Activated CD4-positive, alpha-beta T cell treated with anti-CD3 and anti-CD28 coated beads, Interleukin-2, Interleukin-6, amounts not matched to agents 100 ng/mL and 50 ng/mL, durations not matched to agents 16 hours and 8 hours (primary cell): Measurements from ENCODE around the gene DNAI1.
"Not testable (repeated sequence)": the region's sequence is repeated elsewhere in the genome, so short reads cannot be mapped to it uniquely, and the experiment has no call there.

Experiments
- DNase-seq: peaks from one replicate; pipeline ENCODE4 v3.0.0-alpha.2; 2020

DNAI1 gene

DNA sequence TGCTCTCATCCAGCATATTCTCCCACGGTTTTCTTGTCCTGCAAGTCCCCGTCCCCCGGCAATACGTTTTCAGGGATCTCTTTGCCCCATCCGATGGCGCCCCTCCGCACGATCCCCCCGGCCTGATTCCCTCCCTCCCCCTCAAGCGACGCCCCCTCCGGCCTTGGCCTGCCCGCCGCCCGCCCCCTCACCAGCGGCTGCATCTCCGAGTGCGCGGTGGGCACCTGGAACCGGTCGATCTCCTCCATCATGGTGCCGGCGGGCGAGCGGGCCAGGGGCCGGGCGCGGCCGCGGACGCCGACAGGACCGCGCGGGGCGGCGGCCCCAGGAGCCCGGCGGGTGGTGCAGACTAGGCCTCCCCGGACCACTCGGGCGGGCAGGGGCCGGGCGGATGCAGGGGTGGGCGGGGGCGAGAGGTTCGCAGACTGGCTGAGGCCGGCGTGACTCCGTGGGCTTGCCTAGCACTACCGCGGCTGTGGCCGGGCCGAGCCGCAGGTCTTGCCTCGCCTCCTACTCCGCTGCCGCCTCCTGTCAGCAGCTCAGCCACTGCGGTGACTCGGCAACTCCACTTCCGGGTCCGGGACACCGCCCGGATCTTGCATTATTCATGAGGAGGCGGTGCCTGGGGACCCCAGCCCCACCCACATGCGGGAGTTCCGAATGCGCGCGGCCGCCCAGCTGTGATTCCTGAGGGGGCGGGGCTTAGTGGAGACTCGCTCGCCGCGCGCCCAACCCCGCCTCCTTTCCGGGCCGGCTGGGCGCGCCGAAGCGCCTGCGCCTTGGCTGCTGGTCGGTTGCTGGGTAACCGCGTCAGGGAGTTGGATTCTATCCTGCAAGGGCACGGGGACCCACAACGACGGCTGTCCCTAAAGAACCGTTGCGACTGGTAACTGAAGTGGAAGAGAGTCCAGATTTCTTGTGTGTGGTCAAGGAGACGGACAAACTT, at the start of gene DNAI1, which contains the start of gene FAM219A:
TSS of gene DNAI1 (plus strand) at position 793 of the 946 bp plus-strand sequence. CDS start 201 bp downstream, outside the sequence.
TSS of gene FAM219A (minus strand) at position 558 of the 946 bp plus-strand sequence. CDS start at position 251, 307 bp downstream.
- DNase-seq, result peak; percentile 99

DNA sequence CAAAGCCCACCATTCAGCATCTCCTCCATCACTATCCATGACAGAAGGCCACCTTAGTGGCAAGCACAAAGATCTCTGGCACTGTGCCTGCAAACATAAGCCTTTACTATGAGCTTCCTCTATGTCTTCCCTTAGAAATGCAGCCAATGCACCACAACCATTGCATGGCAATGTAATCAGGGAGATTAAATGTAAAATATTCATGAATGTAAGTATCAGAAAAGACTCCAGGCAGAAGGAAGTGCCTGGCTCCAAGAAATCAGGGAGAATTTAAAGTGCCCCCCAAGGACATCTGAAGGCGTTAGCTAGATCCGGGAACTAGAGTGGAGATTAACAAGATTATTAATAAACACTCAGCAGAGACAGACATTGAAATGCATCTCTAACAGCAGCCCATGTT, 49.5 kb upstream of the DNAI1 start:
- no peak for DNase-seq

DNA sequence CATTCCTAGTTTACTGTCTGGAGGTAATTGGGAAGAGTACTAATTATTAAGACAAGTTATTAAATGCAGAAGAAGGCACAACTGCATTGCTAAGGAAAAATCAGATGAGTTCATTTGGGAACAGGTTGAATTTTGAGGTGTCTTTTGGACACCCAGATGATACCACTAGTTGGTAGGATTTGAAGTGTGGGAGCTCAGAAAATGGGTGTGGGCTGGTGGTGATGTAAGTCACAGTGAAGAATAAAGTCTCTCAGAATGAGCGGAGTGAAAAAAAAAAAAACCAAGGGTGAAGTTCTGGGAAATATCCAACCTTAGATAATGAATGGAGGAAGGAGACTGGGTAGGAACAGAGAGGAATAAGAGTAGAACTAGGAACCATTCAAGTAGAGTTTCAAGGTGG, 46.3 kb upstream of the DNAI1 start:
- DNase-seq, result no peak

DNA sequence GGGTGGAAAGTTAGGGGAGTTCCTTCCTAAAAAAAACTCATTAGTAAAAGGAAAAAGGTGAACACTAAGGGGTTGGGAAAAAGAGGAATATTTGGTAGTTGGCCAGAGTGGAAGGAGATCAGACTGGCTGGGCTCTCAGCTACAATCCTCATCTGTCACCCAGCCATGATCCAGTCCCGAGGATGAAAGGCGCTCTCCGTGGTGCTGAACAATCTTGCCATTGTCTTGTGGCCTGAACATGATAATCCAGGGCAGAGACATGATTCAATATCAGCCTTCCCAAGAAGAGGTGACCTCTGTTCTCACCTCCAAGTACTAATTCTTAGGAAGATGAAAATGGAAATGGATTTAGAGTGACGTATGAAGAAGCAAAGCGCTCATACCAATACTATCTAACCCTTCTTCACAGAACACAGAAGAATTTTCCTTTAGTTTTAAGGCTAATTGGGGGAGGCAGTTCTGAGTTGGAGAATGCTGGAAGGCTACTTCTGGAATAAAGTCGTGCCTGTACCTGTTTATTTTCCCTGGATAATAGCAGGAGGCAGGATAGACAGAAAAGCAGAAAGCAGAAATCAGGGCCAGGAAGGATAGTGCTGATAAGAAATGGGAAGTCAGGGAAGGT, 45.3 kb upstream of the DNAI1 start:
- peak; percentile 23 for DNase-seq

DNA sequence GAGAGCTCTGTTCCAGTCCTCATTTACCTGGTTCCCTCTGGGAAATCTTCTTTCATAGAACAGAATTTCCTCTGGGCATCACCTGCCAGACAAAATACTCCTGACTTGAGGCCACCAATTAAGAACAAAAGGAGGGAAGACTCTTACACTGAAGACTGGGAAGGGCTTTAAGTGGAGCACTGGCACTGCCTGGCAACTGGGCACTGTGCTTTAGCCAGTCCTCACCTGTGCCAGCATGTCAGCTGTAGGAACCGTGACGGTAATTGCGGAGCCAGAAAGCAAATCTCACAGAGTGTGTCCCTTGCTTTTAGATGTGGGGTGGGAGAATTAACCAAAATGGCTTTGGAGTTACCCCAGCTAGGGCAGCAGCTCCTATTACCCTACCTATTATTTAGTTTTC, 40.9 kb upstream of the DNAI1 start:
- no peak for DNase-seq

DNA sequence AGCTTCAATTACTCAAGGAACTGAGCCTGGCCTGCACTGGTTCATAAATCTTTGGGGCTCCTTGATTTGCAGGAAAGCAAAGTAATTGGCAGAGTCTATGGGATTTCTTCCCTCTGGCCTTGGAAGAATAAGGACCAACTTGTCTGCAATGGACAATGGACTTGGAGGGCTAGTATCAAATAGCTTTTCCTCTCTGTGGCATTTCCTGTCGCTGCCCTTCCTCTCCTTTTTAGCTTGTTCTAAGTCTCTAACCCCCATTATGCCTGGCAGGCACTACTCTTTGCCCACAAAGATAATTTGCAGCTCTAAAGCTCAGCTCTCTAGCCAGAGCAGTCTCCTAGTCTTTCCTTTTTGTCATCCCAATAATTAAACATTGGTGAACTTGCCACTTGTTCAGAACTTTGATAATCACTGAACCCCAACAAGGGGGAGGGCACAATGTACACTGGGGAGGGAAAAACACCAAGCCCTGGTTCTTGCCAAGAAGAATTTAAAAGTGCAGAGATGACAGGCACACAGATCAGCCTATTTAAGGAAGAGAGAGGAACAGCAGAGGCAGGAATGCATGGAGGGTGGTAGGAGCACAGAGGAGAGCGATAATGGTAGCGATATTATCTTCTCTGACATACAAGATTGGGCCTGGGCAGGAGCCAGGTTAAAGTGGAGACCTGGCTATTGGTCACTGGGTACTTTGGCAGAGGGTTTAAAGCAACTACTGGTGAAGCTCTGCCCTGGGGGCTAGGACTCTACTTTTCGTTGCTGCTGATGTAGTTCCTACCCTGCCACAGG, 38.7 kb upstream of the DNAI1 start:
- DNase-seq, result no peak

DNA sequence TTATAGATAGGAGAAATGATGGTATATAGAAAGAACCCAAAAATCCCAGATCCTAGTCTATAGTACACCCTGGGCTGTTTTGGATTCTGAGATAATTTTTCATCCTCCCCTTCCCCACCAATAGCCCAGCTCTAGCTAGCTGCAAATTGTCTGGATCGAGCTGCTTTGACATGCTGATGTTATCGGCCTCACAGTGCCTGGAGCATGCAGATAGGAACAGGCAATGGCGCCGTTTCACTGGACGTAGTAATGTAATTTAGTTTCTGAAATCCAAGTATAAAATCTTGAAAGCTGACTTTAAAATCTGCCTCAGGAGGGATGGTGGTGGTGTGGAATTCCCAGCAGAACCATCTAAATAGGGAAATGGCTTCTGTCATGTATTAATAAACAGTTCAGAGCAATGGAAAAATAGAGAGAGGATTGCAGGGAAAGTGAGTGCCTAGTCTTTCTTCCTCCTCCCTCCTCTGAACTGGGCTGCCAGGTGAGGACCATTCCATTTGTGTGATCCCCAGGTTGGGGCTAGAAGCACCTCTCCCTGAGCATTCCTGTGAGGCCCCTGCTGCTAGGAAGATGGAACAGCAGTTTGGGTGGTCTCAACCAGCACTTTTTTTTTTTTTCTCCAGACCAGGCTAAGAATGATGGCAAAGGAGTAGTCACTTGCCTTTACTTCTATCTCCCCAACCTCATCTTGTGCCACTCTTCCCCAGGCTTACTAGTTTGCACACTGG, 32.1 kb upstream of the DNAI1 start:
- DNase-seq, result no peak

DNA sequence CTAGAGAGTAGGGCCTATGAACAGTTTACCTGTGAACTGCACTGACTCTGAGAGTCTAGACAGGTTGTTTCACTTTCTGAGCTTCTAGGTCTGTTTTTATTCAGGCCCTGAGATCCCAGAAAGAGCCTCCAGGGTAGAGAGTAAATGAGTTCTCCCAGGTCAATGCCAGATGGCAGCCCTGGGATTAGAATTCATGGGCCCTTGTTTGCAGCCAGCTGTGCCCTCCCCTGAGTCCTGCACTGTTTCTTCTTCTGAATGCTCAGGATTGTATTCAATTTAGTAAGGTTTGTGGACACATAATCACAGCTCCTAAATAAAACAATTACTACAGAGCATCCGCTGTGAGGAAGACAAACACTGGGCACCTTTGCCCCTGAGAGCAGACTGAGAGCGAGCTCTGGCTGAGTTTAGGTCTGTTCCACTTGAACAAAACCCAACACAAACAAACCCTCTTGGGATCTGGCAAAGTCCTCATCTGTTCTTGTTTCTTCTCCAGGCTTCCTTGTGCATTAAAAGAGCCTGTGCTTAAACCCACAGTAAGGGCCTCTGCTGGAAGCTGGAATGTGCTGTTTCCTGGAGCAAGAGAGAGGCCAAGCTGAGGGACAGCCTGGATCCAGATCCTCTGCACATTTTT, 30.2 kb upstream of the DNAI1 start:
- no peak for DNase-seq

DNA sequence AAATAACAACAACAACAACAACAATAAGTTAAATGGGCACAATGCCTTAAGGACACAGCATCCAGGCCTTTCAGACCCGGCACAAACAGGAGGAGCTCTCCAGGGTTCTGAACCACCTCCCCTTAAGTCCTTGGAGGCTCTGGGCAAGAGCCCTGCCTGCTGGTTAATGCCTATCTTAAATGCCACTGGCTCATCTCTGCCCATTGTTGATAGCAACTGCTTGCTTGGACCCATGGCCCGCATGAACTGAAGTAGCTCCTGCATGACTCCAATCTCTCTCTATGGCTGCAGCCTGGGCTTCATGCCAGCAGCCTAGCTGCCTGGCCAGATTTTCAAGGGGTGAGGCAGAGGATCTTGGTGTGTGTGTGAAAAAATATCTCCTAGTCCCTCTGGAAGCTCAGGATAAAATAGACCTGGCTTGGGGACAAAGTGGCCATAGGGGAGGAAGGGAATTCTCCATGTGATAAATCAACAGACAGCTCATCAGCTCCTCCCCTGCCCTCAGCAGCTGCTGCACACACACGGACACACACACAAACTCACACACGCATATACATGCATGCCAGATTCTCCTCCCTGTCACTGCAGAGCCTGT, 27.7 kb upstream of the DNAI1 start:
- DNase-seq, result peak; percentile 30

DNA sequence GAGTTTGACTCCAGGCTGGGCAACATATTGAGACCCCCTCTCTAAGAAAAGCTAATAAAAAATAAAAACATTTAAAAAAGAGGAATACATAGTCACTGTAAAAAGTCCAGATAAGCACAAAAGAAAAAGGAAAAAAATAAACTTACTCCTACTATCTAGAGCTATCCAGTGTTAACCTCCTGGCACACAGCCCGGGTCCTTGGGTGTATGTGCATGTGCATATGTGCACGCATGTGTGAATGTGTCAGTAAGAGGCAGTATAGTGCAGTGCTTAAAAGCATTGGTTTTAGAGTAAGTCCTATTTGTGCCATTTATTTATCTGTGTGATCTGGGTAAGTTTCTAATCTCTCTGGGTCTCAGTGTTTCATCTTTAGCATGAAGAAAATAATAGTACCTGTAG, 26.9 kb upstream of the DNAI1 start:
- no peak for DNase-seq

DNA sequence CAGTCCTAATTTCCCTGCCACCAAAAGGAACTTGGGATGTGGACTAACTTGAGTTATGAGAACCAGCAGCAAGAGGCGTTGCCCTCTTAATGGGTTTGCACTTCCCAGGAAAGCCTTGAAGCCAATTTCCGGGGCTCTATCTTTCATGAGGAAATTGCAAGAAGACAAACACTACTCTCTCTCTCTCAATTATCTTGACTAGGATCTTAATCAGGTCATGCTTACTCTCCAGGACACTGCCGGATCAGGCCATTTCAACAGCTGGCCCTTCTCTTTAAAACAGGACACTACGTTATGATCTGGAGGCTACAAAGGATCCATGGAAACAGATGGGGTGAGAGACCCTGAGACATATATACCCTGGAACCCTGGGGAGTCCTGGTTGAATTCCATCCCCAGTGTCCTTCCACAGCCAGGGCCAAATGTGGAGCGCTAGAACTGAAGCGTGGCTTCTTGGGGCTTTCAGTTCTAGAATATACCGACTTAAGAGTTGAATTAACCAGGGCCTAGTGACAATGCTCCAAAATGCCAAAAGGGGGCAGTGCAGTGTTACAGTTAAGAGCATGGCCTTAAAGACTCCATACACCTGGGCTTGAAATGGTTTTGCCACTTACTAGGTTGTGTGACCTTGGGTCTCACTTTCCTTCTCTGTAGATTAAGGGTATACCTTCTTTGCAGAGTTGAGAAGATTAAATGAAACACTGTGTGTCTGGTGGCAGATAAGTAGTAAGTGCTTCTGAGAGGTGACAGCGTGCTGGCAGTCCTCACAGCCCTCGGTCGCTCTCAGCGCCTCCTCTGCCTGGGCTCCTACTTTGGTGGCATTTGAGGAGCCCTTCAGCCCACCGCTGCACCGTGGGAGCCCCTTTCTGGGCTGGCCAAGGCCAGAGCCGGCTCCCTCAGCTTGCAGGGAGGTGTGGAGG, 21.3 kb upstream of the DNAI1 start:
- peak; percentile 75 for DNase-seq

DNA sequence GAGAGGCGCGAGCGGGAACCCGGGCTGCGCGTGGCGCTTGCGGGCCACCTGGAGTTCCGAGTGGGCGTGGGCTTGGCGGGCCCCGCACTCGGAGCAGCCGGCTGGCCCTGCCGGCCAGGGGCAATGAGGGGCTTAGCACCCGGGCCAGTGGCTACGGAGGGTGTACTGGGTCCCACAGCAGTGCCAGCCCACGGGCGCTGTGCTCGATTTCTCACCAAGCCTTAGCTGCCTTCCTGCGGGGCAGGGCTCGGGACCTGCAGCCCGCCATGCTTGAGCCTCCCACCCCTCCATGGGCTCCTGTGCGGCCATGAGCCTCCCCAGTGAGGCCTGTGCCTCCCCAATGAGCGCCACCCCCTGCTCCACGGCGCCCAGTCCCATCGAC, 20.7 kb upstream of the DNAI1 start:
- not testable (repeated sequence) for DNase-seq

DNA sequence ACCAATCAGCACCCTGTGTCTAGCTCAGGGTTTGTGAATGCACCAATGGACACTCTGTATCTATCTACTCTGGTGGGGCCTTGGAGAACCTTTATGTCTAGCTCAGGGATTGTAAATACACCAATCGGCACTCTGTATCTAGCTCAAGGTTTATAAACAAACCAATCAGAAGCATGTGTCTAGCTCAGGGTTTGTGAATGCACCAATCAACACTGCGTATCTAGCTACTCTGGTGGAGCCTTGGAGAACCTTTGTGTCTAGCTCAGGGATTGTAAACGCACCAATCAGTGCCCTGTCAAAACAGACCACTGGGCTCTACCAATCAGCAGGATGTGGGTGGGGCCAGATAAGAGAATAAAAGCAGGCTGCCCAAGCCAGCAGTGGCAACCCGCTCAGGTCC, 20.1 kb upstream of the DNAI1 start:
- DNase-seq, result not testable (repeated sequence)

DNA sequence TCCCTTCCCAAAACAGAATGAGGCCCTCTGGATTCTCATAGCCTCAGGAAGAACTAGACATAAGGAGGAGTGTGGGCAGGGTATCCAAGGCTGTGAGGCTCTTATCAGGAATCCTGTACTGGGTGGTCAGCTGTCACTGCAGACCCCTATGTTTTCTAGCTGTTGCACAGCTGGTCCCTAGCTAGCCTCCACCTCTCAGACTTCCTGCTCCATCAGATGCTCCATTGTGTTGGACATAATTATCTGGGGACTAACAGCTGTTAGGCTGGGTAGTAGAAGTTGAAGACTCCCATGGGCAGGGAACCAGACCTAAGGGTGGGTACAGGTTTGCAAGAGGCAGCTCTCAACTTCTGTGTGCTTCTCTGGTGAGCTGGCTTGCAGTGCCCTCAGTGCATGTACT, 18.6 kb upstream of the DNAI1 start:
- no peak for DNase-seq

DNA sequence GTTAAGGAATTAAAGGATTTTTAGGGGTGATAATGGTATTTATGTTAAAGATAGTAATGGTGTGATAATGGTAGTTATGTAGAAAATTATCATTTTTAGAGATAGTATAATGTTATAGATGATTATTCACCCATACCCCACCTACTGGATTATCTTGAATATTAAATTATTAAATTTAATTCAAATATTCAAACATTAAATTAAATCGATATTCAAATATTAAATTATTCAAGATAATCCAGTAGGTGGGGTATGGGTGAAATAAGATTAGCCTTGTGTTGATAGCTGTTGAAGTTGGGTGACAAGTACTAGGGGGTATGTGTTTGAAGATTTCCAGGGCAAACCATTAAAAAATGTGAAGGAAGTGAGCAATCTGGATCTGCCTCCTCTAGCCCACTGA, 15.8 kb upstream of the DNAI1 start:
- no peak for DNase-seq

DNA sequence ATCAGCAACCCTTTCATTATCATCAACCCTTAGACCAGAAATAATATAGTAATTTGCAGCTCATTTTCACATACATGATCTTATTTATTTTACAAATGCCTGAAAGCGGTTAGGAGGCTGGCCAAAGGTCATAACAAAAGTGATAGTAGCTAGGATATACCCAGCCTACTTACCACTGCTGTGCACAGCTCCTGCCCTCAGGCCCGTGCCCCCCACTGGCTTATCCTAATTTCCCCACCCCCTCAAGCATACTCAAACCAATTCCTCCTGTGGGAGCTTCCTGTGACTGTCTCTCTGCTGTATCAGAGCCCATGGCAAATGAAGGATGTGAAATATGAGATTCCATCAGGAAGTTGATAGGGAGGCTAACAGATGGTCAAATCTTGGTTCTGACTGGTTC, 15.1 kb upstream of the DNAI1 start:
- DNase-seq, result no peak

DNA sequence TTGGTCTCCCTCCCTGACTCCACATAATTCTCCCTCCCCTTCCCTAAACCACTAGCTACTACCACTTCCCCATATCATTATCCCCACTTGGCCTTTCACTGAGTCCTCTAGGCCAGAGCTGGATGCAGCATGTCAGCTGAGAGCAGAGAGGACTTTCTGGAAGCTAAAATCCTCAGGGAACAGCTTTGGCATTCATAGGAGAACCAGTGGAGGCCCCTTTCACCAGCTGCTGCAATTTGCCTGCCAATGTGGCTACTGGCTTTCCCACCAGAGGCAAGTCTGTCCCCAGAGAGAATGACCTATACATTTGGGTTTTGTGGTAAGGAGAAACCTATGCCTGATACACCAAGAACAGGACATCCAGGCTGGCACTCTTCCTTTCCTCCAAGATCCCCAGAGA, 14.6 kb upstream of the DNAI1 start:
- DNase-seq, result no peak

DNA sequence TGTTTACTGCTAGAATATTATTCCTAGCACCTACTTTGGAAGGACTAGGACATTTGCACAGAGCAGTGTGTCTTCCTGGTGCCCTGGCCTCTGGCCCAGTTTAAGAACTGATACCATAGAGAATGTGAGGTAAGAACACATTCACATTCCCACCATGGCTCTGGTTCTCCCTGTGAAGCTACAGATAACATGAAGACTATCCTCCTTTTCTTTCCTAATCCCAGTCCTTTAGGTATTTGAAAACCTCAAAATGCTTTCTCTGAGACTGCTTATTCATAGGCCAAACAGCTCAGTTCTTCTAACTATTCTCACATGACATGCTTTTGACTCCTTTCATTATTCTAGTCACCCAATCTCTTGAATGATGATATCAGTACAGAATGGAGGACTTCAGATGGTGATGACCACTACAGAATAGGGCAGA, 12.1 kb upstream of the DNAI1 start:
- DNase-seq, result no peak

DNA sequence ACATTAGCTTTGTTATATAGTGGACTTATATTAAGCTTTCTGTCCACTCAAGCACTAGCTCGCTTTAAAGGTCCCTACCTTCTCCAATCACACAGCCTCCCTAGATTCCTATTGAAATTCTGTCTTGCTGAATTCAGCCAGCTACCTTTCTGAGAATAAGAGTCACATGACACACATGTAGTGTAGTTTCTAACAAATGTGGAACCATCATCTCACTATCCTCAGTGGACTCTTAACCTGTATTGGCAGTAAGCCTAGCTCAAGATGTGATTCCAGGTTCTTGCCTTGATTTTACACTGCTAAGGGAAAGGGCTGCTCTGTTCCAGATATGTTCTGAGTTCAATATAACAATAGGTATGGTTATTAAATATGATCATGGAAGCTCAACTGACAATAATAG, 11.7 kb upstream of the DNAI1 start:
- no peak for DNase-seq

DNA sequence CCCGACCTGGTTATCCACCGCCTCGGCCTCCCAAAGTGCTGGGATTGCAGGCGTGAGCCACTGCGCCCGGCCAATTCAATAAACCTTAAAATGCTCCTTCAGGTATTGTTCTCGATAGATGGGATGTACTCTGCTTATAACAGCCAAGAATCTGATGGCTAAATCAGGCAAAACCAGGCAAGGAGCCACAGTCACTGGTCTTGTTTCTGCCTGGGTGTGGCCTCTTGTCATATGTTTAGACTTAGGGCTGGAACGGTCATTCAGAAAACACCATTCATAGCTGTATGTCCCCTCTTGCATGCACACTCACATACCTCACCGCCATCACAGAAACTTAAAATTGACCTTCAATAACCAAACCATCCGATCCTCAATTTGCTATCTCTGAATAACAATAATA, 8.0 kb upstream of the DNAI1 start:
- no peak for DNase-seq

DNA sequence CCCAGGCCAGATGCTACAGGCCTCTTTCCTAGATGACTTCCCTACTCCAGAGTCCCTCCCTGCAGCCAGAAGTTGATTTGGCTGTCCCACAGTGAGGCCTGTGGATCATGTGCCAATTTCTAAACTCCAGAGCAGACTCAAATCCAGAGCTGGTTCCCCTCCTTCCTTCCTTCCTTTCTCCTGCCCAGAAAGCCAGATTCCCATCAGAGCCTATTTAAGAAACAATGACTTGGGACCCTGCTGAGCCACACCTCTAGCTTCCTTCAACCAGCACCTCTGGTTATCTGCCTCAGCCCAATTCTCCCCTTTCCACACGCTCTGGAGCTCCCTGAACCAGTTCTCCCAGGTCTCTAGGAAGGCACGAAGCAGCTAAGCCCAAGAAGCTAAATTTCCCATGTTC, 7.5 kb upstream of the DNAI1 start:
- no peak for DNase-seq
